HG03097 (cell line): Measurements from ENCODE around the gene ALDH1A2.
"Not testable (repeated sequence)": the region's sequence is repeated elsewhere in the genome, so short reads cannot be mapped to it uniquely, and the experiment has no call there.

ENCODE experiments used
- ATAC-seq: cut with Tn5 transposase; IDR thresholded peaks from one replicate; pipeline ENCODE4 v1.9.1; 2021; ENCODE audit not compliant: unreplicated experiment, low FRiP score

The ALDH1A2 gene

DNA sequence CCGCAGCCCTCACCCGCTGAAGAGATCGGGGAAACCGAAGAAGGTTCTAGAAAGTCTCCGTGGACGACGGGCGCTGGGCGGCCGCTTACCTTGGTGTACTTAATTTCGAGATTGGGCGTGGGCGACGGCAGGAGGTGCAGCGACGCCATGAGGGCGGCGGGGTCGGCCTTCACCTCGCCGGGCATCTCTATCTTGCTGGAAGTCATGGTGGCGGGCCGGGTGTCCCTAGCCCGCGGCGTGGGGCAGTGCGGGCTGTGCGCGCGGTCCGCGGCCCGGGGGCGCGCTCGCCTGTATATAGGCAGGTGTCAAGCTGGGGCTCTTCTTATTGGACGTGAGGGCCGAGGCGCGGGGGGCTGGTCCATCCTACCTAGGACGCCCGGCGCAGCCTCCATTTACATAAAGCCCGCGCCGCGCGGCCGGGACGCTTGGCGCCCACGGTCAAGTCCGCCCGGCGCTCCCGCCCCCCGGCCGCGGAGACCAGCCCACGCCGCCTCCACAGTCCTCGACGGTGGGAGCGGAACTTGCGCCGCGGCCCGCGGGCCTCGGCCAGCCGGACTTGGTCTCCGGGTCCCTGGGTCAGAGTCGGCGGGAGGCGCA lies at the start of gene ALDH1A2:
TSS of gene ALDH1A2 (minus strand) at position 267 of the 597 bp plus-strand sequence. CDS start at position 206, 61 bp downstream.
- no peak for ATAC-seq

DNA sequence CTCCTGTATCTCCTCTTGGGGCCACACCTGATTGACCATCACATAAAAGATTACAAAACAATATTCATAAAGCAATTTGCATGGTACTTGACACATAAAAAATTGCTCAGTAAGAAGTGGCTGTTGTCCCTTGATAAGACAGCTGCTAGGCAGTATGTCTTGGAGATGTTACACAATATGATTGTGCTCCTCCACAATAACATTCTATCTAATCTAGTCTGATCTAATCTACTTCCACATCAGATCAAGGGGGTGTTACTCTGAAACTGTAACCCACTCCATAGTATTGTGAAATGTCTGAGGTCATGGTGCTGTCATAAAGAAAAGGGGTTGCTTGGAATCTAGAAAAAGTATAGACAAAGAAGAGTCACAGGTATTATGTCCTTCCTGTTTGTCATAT lies 49.3 kb upstream of the ALDH1A2 start:
- ATAC-seq: no peak

DNA sequence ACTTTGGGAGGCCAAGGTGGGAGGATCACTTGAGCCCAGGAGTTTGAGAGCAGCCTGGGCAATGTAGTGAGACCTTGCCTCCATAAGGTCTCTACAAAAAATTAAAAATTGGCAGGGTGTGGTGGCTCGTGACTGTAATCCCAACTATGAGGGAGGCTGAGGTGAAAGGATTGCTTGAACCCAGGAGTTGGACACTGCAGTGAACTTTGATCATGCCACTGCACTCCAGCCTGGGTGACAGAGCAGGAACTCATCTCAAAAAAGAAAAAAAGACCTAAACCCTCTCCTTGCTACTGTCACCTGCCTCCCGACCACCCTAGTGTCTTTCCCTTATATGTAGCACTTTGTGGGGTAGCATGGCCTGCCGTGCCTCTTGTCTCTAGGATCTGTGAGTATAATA lies 48.9 kb upstream of the ALDH1A2 start:
- ATAC-seq: no peak

DNA sequence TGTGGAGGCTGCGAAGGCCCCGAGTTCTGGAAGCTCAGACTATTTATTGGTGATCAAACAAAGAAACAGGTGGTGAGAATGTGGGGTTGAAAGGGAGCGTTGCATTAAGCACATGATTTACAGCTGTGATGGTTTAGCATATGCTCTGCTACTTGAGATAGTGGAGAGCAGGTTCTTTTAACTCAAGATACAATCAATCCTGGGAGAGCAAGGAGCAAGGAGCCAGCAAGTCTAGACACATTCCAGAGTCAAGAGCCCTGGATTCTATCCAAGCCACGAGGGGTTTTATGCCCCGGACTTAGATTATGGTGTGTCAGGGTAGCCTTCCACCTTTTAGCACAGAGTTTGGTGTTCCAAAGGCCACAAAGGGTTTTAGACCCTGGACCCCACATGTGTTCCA lies 47.8 kb upstream of the ALDH1A2 start:
- ATAC-seq: not testable (repeated sequence)

DNA sequence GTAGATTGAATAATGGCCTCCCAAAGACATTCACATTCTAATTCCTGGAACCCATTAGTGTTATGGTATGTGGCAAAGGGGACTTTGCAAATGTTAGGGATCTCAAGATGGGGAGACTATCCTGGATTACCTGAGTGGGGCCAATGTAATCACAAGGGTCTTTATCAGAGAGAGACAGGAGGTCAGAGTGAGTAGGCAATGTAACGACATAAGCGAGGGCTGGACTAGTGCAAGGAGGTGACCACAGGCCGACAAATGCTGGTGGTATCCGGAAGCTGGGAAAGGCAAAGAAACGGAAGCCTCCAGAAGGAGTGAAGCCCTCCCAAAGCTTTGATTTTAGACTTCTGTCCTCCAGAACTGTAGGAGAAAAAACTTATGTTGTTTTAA lies 46.2 kb upstream of the ALDH1A2 start:
- ATAC-seq: no peak

DNA sequence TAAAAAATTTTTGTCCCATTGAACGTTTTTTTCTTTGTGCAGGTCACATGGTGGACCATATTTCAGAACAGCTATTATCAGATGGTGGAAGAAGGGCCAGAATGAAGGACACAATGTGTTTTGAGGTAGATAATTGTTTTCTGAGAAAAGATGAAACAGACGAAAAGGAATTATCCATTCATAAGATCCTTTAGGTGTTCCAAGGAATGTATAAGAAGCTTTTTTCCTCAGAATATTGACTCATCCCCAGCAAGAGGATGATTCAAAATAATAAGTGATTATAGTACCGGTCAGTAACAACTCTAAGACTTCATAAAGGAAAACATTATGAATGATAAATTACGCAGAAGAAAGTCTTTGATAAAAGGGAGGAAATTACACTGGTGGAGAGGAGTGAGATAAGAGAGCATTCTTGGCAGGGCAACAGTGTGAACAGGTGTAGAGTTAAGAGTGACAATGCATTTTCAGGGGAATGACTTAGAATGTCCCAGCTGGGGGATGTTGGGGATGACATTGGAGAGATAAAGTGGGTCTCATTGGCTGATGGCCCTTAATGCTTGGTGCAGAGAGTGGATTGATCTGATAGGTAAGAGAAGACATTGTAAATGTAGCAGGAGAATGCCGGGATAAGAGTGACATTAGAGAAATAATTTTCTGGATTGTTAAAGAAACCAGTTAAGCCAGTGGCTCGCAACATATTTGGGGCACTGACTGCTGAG lies 45.6 kb upstream of the ALDH1A2 start:
- ATAC-seq: no peak

DNA sequence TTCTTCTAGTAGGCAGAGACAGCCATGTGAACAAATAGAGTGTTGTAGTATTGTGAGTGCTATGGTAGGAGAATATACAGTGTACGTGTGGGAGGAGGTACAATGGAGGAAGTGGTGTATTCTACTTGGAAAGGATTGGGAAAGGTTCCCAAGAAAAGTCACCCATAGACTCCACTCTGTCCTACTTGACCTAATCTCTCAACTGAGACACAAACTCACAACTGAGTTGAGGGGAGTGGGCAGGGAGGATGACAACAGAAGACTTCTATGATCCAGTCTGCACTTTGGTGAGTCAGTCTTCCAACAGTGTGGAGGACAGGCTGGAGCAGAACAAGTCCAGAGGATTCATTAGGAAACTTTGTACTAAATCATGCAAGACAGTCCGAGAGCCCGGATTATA lies 43.9 kb upstream of the ALDH1A2 start:
- ATAC-seq: no peak

DNA sequence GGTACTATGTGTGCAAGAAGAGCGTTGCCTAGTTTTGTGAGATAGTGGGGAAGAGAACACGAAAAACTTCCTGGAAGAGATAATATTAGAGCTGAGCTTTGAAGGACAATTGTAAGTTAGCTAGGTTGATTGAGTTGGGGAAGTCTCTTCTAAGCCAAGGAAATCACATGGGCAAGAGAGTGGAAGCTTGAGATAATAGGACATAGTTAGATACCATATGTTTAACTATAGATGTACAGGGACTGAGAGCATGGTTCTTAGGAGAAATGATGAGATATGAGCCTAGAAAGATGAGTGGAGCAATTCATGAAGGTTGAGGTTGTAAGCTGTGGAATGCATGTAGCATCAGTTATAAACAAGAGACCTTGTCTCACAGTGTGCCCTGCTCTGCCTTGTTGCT lies 42.6 kb upstream of the ALDH1A2 start:
- no peak for ATAC-seq

DNA sequence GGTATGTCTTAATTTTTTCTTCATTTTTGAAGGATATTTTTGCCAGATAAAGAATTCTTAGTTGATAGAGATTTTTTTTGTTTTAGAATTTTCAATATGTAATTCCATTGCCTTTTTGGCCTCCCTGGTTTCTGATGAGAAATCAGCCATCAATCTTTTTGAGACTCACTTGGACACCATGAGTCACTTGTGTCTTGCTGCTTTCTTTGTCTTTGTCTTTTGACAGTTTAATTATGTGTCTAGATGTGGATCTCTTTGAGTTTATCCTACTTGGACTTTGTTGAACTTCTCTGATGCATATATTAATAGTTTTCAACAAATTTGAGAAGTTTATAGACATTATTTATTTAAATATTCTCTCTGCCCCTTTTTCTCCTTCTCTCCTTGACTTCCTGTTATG lies 38.0 kb upstream of the ALDH1A2 start:
- no peak for ATAC-seq

DNA sequence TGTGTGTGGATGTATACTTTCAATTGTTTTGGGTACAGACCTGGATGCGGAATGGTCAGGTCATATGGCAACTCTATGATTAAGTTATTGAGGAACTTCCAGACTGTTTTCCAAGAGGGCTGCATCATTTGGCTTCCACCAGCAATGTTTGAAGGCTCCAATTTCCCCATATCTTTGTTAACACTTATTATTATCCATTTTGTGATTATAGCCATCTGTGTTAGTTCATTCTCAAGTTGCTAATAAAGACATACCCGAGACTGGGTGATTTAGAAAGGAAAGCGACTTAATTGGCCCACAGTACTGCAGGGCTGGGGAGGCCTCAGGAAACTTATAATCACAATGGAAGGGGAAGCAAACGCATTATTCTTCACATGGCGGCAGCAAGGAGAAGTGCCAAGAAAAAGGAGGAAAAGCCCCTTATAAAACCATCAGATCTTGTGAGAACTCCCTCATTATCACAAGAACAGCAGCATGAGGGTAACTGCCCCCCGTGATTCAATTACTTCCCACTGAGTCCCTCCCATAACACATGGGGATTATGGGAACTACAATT lies 31.1 kb upstream of the ALDH1A2 start:
- ATAC-seq: no peak

DNA sequence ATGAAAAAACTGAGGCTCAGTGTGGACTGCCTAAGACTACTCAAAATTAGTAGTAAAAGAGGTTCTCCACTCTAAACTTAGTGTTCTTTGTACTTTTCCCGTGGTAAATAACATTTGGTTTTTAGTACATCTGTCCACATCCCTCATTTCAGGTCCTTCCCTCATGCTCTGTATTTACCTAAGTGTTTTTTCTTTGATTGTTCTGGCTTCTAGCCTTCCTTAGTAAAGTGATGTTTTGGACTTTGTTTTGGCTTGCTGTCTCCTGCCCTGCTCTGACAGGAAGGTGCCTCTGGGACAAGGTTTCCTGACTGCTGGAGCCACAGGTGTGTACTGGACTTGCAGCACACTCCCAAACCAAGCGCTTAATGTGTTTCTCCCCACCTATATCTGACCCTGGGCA lies 29.9 kb upstream of the ALDH1A2 start:
- no peak for ATAC-seq

DNA sequence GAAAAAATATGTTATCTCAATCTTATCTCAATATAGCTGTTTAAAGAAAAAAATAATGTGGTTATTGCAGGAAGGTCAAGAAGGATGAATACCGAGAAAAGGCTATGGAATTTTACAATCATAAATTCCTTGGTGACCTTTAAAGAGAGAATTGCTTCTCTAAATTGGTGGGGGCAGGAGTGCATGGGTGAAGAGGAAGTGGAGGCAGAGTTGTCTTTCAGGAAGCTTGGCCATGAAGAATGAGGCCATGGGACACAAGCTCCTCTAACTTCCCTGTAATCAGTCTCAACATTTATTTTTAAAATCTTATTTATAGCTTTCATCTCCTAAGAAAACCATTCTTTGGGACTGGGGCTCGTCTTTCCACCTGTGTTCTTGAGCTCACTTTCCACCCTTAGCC lies 22.4 kb upstream of the ALDH1A2 start:
- ATAC-seq: no peak

DNA sequence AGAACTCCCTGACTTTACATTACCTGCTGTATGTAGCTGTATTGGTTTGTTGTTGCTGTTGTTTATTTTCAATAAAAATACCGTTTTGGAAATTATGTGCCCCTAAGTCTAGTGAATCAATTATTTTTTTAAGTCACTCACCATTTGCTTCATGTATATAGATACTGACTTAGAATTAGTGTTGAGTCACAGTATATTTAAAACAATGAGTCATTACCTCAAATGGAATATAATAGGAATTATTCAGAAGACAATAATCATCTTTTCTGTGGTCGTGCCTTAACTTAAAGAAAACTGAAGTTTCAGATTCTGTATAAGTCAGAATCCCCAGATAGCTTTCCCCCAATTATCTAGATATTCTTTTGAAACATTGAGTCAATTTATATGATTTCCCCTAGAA lies 21.0 kb upstream of the ALDH1A2 start:
- ATAC-seq: no peak

DNA sequence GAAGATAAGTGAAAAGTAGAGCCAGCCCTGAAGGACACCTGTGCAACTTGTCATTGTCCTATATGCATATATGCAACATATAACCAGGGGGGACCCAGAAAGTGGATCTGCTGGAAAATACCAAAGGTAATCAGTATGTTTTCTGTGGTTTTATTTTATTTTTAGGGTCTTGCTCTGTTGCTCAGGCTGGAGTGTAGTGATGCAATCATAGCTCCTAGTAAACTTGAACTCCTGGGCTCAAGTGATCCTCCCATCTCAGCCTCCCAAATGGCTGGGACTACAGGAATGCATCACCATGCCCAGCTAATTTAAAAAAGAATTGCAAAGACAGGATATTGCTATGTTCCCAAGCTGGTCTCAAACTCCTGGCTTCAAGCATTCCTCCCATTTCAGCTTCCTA lies 18.0 kb upstream of the ALDH1A2 start:
- no peak for ATAC-seq

DNA sequence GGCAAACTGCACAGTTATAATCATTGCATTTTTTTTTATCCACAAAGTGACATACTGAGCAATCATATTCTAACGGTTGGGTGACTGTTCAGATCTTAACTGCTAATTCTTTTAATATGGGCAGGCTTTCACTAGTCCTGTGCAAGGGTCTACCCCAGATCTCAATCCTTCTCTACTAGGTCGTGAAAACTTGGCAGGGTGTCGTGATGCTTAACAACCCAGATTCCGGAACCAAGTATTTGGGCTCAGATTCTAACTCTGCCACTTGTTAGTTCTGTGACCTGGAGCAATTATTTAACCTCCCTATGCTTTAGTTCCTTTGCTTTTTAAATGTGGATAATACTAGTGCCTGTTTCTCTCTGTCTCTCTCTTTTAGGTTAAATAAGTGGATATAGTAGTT lies 16.4 kb upstream of the ALDH1A2 start:
- no peak for ATAC-seq

DNA sequence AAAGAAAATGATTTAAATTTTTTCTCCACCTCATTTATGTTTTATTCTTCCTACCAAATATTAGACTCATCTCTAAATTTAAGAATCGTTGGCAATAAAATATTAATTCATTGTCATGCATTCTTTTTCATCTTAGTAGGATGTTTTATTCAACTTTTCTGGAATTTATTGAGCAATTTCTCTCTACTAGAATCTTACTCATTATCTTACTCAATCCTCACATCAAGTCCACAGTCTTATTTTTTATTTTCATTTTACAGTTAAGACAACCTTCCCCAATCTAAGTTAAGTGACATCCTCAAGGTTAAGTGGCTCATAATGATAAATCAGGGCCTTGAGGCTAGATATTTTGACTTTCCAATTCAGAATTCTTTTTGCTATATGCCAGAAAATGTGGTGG lies 15.9 kb upstream of the ALDH1A2 start:
- ATAC-seq: no peak

DNA sequence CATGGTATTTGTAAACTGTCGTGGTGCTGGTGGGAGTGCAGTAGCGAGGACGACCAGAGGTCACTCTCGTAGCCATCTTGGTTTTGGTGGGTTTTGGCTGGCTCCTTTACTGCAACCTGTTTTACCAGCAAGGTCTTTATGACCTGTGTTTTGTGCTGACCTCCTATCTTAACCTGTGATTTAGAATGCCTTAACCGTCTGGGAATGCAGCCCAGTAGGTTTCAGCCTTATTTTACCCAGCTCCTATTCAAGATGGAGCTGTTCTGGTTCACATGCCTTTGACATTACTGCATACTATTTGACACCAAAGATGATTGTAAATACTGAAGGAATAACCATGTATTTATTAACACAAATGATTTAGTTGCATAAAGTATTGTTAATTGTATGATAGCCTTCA lies 15.4 kb upstream of the ALDH1A2 start:
- ATAC-seq: not testable (repeated sequence)

DNA sequence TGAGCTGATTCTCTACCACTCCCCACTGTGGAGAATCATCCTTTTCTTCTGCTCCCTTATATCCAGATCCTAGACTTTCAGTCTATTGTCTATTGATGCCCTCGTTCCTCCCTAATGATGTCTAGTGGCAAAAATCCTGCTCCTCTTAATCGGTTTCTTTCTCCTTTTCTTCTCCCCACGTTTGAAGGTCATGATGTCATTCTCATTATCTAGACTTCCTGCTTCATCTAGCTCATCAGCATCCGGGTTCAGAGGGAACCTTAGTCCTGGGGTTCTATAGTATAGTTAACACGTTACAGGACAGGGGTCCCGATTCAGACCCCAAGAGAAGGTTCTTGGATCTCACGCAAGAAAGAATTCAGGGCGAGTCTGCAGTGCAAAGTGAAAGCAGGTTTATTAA lies 14.9 kb upstream of the ALDH1A2 start:
- no peak for ATAC-seq

DNA sequence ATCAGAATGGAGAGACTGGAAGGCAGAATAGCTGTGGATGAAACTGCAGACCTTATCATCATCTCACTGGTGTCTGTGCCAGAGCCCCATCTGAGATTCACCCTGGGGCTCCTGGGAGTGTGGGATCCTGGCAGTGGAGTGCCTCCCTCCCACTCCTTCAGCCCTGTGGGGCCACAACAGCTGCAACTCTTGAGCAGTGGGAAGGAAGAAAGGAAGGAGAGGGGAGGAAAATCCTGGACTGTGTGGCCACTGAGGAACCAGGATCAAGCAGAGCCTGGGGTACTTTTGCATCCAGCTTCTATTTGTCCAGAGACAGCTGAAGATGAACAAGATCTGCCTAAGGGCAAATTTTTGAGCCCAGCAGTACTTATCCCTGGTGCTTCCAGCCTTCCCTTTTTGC lies 13.1 kb upstream of the ALDH1A2 start:
- ATAC-seq: no peak

DNA sequence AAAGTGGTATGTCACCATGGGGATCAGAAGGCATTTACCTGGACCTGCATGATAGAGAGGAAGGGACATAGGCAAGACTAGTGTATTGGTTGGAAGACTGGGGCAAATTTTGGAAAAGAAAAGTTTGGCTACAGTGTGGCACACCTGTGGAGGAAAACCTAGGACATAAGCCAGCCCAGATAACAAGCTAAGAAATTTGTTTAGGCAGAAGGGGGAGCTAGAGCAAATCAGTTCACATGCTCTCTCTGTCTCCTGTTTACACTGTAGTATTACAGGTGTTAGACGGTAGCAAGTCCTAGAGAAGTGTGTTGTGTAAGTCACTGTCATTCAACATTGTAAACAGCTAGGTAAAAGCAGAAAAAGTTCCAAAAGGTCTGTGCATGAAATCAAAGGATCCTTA lies 11.9 kb upstream of the ALDH1A2 start:
- no peak for ATAC-seq

DNA sequence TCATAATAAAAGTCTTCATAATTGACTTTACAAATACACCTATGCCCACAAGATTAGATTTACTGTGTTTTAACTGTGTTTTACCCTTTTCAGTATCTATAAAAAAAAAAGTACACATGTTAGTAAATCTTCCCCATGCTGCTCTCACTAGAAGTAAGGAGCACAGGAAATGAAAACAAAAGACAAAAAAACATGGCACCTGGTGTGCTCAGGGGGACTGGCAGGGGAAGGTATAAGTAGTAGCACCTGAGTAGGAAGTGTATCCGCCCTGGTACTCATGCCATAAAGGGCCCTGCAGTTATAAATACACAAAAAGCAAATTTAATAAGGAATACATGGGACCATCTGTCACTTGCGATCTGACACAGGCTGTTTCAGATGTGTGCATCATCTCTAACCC lies 8.9 kb upstream of the ALDH1A2 start:
- no peak for ATAC-seq

DNA sequence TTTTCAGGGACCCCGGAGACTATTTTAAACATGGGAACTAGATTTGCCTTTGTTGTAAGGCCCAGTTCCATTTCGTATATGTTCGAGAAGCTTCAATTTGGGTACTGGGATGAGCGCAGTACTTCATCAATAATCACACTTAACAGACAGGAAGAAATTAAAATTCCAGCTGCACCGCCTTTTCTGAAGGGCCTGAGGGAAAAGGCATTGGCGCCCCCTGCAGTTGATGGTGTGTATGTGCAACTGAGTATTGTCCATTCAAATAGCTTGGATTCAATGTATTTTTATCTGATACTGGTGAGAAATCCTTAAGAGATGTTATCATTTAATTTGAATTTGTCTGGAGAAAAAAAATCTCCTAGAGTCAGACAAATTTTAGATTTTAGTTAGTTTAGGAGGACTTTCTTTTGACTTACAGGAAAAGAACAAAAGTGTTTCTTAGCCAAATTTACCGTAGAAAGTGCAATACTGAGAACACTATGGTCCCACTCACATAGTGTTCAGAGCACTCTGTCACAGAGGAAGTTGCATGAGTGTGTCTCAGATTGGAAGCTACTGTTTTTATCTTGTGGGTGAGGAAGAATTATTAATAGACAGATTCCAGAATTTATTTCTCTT lies 5.4 kb upstream of the ALDH1A2 start:
- no peak for ATAC-seq
